Fibroblast of villous mesenchyme (primary cell): ENCODE measurements around the gene TRIM42. TPM values are rescaled to one million over a fixed set of nuclear protein-coding genes. Genes with fewer than 3 reads are reported as not detected.

Experiments used
- DNase-seq: peaks from one replicate; pipeline ENCODE4 v3.0.0-alpha.2; 2010; ENCODE audit warnings: low read depth
- H3K4me3 ChIP-seq: 2 replicates; pipeline ENCODE4 v1.5.1; 2011; ENCODE audit warnings: low read depth, mild to moderate bottlenecking, low read length
- total RNA-seq: library from RNA; depleted of rRNA; stranded (reverse); fragments of >200 nt; gene quantifications from 2 replicates; pipeline ENCODE4 v1.2.3, GENCODE V29; 2012
- TF ChIP-seq, protein P1 (sequence below): IDR thresholded peaks from 2 replicates; pipeline ENCODE4 v1.5.1; 2012; ENCODE audit warnings: low read depth, mild to moderate bottlenecking, low read length; ENCODE audit not compliant: insufficient read depth

Gene TRIM42
- total RNA-seq, 1 donor: not detected

DNA sequence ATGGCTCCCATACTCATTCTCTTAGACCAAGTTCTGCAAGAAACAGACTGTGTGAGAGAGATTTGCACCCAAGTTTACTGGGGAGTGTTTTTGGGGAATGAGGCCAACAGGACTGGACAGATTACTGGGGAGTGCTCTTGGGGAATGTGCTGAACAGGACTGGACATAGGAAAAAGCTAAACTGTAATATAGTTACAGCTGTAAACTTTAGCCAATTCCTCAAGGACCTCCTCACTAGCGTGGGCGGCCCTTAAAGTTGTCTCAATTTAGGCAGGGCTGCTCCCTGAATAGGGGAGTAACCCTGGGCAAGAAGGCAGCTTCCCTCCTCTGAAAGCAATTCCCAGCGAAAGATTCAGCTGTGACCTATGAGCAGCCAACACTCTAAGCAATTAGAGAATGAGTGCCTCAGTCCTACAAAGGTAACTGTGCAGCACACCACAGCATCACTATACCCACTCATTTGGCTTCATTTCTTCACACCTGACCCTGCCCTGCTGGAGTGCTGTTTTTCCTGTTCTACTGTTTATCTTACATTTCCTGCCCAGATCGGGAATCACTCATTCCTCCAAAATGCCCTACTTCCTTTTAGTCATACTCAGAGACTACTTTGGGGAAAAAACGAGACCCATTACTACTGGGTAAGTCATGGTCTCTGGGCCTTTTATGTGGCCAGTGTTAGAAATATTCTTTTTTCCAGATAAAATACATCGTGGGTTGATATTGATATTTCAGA lies 41.3 kb upstream of the TRIM42 start:
- no peak for DNase-seq
- no peak overlapping the region for H3K4me3 ChIP-seq
- TF ChIP-seq, protein P1, sequence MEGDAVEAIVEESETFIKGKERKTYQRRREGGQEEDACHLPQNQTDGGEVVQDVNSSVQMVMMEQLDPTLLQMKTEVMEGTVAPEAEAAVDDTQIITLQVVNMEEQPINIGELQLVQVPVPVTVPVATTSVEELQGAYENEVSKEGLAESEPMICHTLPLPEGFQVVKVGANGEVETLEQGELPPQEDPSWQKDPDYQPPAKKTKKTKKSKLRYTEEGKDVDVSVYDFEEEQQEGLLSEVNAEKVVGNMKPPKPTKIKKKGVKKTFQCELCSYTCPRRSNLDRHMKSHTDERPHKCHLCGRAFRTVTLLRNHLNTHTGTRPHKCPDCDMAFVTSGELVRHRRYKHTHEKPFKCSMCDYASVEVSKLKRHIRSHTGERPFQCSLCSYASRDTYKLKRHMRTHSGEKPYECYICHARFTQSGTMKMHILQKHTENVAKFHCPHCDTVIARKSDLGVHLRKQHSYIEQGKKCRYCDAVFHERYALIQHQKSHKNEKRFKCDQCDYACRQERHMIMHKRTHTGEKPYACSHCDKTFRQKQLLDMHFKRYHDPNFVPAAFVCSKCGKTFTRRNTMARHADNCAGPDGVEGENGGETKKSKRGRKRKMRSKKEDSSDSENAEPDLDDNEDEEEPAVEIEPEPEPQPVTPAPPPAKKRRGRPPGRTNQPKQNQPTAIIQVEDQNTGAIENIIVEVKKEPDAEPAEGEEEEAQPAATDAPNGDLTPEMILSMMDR: no peak

DNA sequence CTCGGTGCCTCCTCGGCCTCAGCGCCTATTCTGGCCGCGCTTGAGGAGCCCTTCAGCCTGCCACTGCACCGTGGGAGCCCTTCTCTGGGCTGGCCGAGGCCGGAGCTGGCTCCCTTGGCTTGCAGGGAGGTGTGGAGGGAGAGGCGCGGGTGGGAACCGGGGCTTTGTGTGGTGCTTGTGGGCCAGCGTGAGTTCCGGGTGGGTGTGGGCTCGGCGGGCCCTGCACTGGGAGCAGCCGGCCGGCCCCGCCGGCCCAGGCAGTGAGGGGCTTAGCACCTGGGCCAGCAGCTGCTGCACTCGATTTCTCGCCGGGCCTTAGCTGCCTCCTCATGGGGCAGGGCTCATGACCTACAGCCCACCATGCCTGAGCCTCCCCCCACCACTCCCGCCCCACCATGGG lies 26.6 kb upstream of the TRIM42 start:
- no peak for DNase-seq
- no peak overlapping the region for H3K4me3 ChIP-seq
- TF ChIP-seq, protein P1: no peak

DNA sequence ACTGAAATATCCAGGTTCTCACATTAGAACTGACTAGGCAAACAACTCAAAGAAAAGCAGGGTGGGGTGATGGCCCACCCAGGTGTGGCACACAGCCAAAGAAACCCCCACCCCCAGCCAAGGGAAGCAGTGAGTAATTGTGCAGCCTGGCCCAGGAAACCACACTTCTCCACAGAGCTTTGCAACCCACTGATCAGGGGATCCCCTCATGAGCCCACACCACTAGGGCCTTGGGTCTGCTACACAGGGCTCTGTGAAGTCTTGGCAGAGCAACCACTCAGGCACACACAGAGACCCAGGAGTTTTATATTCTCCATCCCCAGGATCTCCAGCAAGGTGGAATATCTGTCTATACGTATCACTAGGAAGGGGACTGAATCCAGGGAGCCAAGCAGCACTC lies 22.2 kb upstream of the TRIM42 start:
- TF ChIP-seq, protein P1: no peak
- H3K4me3 ChIP-seq: no peak overlapping the region
- DNase-seq: no peak

DNA sequence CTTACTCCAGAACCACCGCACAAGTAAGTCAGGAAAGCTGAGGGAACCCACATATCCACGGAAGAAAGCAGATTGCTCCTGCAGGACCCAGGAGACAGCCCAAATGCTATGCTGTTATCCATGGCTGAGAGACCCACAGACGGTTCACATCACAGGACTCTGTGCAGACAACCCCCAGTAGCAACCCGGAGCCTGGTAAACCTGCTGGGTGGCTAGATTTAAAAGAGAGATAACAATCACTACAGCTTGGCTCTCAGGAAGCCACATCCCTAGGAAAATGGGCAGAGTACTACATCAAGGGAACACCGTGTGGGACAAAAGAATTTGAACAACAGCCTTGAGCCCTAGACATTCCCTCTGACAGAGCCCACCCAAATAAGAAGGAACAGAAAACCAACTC lies 13.8 kb upstream of the TRIM42 start:
- TF ChIP-seq, protein P1: no peak
- DNase-seq: no peak
- H3K4me3 ChIP-seq: no peak overlapping the region

DNA sequence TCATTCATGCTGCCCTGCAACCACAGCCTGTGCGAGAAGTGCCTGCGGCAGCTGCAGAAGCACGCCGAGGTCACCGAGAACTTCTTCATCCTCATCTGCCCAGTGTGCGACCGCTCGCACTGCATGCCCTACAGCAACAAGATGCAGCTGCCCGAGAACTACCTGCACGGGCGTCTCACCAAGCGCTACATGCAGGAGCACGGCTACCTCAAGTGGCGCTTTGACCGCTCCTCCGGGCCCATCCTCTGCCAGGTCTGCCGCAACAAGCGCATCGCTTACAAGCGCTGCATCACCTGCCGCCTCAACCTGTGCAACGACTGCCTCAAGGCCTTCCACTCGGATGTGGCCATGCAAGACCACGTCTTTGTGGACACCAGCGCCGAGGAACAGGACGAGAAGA lies 4.7 kb downstream of the TRIM42 start:
- H3K4me3 ChIP-seq: no peak overlapping the region
- DNase-seq: no peak
- TF ChIP-seq, protein P1: no peak

DNA sequence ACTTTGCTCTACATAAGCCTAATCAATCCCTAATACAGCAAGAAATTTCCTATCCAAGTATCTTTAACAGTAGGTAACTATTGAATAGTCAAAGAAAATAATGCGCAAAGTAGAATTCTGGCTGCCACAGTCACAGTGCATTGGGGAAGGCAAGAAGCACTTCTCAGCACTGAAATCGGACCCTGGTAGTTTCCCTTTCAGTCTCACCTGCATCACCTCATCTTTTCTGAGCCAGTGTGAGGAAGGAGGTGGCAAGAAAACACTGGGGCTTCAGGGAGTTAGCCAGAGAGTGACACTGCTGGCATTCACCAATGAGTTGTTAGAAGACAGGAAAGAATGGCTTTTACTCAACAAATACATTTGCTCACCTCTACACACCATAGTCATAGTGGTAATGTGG lies 8.3 kb downstream of the TRIM42 start:
- no peak for DNase-seq
- H3K4me3 ChIP-seq: no peak overlapping the region
- TF ChIP-seq, protein P1: no peak

DNA sequence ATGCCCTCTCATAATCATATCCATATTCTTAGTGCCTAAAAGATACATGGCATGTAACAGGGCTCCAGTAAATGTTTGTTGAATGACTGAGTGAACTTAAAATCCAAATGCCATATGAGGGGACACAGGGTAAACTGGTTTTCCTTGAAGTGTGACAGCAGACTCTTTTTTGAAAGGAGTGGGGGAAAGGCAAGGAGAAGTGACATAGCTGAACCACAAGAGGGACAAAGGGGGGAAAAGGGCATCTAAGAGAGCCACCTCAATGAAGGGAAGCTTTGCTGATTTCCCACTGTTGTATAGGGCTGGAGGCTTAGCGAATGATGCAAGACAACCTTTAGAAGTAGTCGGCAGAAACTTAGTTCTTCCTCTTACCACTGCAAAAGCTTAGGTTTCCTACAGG lies 9.1 kb downstream of the TRIM42 start:
- no peak overlapping the region for H3K4me3 ChIP-seq
- TF ChIP-seq, protein P1: no peak
- DNase-seq: no peak
